Thymus (tissue), 11 donors: Measurements from ENCODE around the gene PCDHGA4. TPM values are rescaled to one million over a fixed set of nuclear protein-coding genes. Genes with fewer than 3 reads are reported as not detected.
"Not testable (repeated sequence)": the region's sequence is repeated elsewhere in the genome, so short reads cannot be mapped to it uniquely, and the experiment has no call there.

ENCODE experiments used
- DNase-seq, 9 donors: peaks; one replicate each; pipeline ENCODE4 v3.0.0-alpha.2; 2013; ENCODE audit warnings: low spot score in 9 of 9, low read depth in 6 of 9, missing footprints in 1 of 9
- H3K27ac ChIP-seq, 2 donors: one replicate each; pipeline ENCODE4 v1.5.1; 2013; ENCODE audit warnings: control low read depth in 1 of 2, low read depth in 1 of 2, low read length in 1 of 2, mild to moderate bottlenecking in 1 of 2, moderate library complexity in 1 of 2
- H3K27me3 ChIP-seq, 2 donors: one replicate each; pipeline ENCODE4 v1.5.1; 2013; ENCODE audit warnings: low read length in 1 of 2; ENCODE audit not compliant: control insufficient read depth in 2 of 2, insufficient read depth in 1 of 2
- H3K36me3 ChIP-seq, 2 donors: one replicate each; pipeline ENCODE4 v1.5.1; 2013; ENCODE audit warnings: low read length in 1 of 2, mild to moderate bottlenecking in 1 of 2, moderate library complexity in 1 of 2; ENCODE audit not compliant: control insufficient read depth in 2 of 2, insufficient read depth in 2 of 2
- H3K4me1 ChIP-seq, 2 donors: one replicate each; pipeline ENCODE4 v1.5.1; 2013; ENCODE audit warnings: low read length in 2 of 2; ENCODE audit not compliant: control insufficient read depth in 2 of 2, insufficient read depth in 2 of 2
- H3K4me3 ChIP-seq, 2 donors: one replicate each; pipeline ENCODE4 v1.5.1; 2013; ENCODE audit warnings: low read length in 2 of 2, control low read depth in 1 of 2, mild to moderate bottlenecking in 1 of 2
- H3K9me3 ChIP-seq, 2 donors: one replicate each; pipeline ENCODE4 v1.5.1; 2013; ENCODE audit warnings: low read length in 1 of 2, mild to moderate bottlenecking in 1 of 2; ENCODE audit not compliant: control insufficient read depth in 2 of 2, insufficient read depth in 1 of 2
- WGBS: extraction: QIAGEN DNeasy Blood & Tissue Kit; methylation state at CpG from one replicate; pipeline ENCODE4 v1.1.7; 2013; 5-methylcytosine and 5-hydroxymethylcytosine counted together
- polyA plus RNA-seq: library from polyadenylated mRNA; stranded (reverse); fragments of 200-250 nt; gene quantifications from one replicate; pipeline ENCODE4 v1.2.3, GENCODE V29; 2013
- total RNA-seq: library from RNA; stranded (reverse); fragments of 120-200 nt; gene quantifications from one replicate; pipeline ENCODE4 v1.2.4, GENCODE V29; 2013
- donor health status: healthy.

PCDHGA4 gene
- total and polyA plus RNA-seq, 2 donors = 0.11 to 0.19 TPM

GRCh38 chr5:141343953-141344463, 10.8 kb upstream of the PCDHGA4 start:
- no peak for DNase-seq
- WGBS = 37% methylated on average over 31 of the region's 31 CpGs

GRCh38 chr5:141345327-141345726, 9.5 kb upstream of the PCDHGA4 start:
- Histone ChIP-seq H3K9me3 (peaks cover 9 to 25% of the 10 kb centered on the region in 2 donors), H3K4me1 (no peaks in the 10 kb centered on the region), H3K27me3 (peaks cover 0 to 20% of the 10 kb centered on the region in 2 donors), H3K27ac (no peak overlapping the region), H3K4me3 (no peak overlapping the region), H3K36me3 (no peaks in the 10 kb centered on the region)
- 47% methylated on average over 20 of the region's 20 CpGs for WGBS
- no peak for DNase-seq

More at GRCh38 chr5:141343953-141344463, 10.8 kb upstream of the PCDHGA4 start:
- no peak overlapping the region for H3K4me3 ChIP-seq
- peaks cover 13 to 31% of the 10 kb centered on the region in 2 donors for H3K9me3 ChIP-seq
- H3K36me3 ChIP-seq = no peaks in the 10 kb centered on the region
- H3K27ac ChIP-seq = no peak overlapping the region
- H3K4me1 ChIP-seq = no peaks in the 10 kb centered on the region
- peaks cover 0 to 28% of the 10 kb centered on the region in 2 donors for H3K27me3 ChIP-seq

GRCh38 chr5:141346017-141346416, 8.8 kb upstream of the PCDHGA4 start:
- H3K4me3 ChIP-seq, H3K4me1 ChIP-seq, H3K36me3 ChIP-seq, H3K27ac ChIP-seq, DNase-seq: not testable (repeated sequence)
- Histone ChIP-seq H3K9me3 (peaks cover 11 to 30% of the 10 kb centered on the region in 2 donors), H3K27me3 (peaks cover 0 to 24% of the 10 kb centered on the region in 2 donors)
- 54% methylated on average over 24 of the region's 35 CpGs for WGBS

- peaks cover 4 to 26% of the 10 kb centered on the region in 2 donors for H3K9me3 ChIP-seq
These were observed 4.8 kb upstream of the PCDHGA4 start, which contains the start of gene PCDHGB1 for GRCh38 chr5:141349917-141350619. Gene PCDHGB1 (plus strand): TSS chr5:141350099. CDS start chr5:141350261, 162 bp downstream.

GRCh38 chr5:141351591-141351990, 3.2 kb upstream of the PCDHGA4 start:
- Histone ChIP-seq H3K27me3 (peaks cover 0 to 38% of the 10 kb centered on the region in 2 donors), H3K36me3 (no peaks in the 10 kb centered on the region), H3K9me3 (peaks cover 6 to 32% of the 10 kb centered on the region in 2 donors), H3K4me3 (no peak overlapping the region), H3K4me1 (no peaks in the 10 kb centered on the region), H3K27ac (no peak overlapping the region)
- 49% methylated on average over 32 of the region's 36 CpGs for WGBS
- no peak for DNase-seq

More at GRCh38 chr5:141349917-141350619, 4.8 kb upstream of the PCDHGA4 start, which contains the start of gene PCDHGB1:
- Histone ChIP-seq H3K4me3 (no peak within 1 kb of the TSS), H3K27ac (no peak within 1 kb of the TSS), H3K4me1 (no peaks in the 10 kb centered on the region), H3K36me3 (no peaks in the 10 kb centered on the region), H3K27me3 (peaks cover 0 to 32% of the 10 kb centered on the region in 2 donors)
- WGBS = 34% methylated on average over 29 of the region's 29 CpGs
- peak in 2 of 9 donors; percentile 18 to 43 for DNase-seq

- DNase-seq = no peak
- H3K36me3 ChIP-seq = no peaks in the 10 kb centered on the region
- peaks cover 0 to 3% of the 10 kb centered on the region in 2 donors for H3K4me1 ChIP-seq
- 59% methylated on average over 24 of the region's 24 CpGs for WGBS
- no peak overlapping the region for H3K4me3 ChIP-seq
- peaks cover 11 to 37% of the 10 kb centered on the region in 2 donors for H3K9me3 ChIP-seq
- H3K27ac ChIP-seq = no peak overlapping the region
- peaks cover 3 to 48% of the 10 kb centered on the region in 2 donors for H3K27me3 ChIP-seq
These were observed 820 bp downstream of the PCDHGA4 start for GRCh38 chr5:141355641-141356040.

GRCh38 chr5:141356133-141356532, 1.3 kb downstream of the PCDHGA4 start:
- Histone ChIP-seq H3K36me3 (no peaks in the 10 kb centered on the region), H3K4me1 (peaks cover 0 to 3% of the 10 kb centered on the region in 2 donors), H3K27me3 (peaks cover 3 to 48% of the 10 kb centered on the region in 2 donors), H3K9me3 (peaks cover 11 to 34% of the 10 kb centered on the region in 2 donors), H3K27ac (no peak overlapping the region), H3K4me3 (no peak overlapping the region)
- no peak for DNase-seq
- 70% methylated on average over 5 of the region's 5 CpGs for WGBS

GRCh38 chr5:141356950-141357349, 2.1 kb downstream of the PCDHGA4 start:
- Histone ChIP-seq H3K9me3 (peaks cover 16 to 41% of the 10 kb centered on the region in 2 donors), H3K27me3 (peaks cover 3 to 49% of the 10 kb centered on the region in 2 donors), H3K4me3 (no peak overlapping the region), H3K4me1 (peaks cover 0 to 3% of the 10 kb centered on the region in 2 donors), H3K36me3 (no peaks in the 10 kb centered on the region), H3K27ac (no peak overlapping the region)
- 58% methylated on average over 19 of the region's 19 CpGs for WGBS
- DNase-seq = no peak

GRCh38 chr5:141359790-141360426, 5.1 kb downstream of the PCDHGA4 start, which contains the start of gene PCDHGB2:
Gene PCDHGB2 (plus strand): TSS chr5:141359994. CDS start chr5:141360136, 142 bp downstream.
- Histone ChIP-seq H3K36me3 (no peaks in the 10 kb centered on the region), H3K4me1 (peaks cover 0 to 3% of the 10 kb centered on the region in 2 donors), H3K27me3 (peaks cover 13 to 62% of the 10 kb centered on the region in 2 donors), H3K9me3 (peaks cover 27 to 44% of the 10 kb centered on the region in 2 donors), H3K27ac (no peak within 1 kb of the TSS), H3K4me3 (peak within 1 kb of the TSS; percentile 28 to 38)
- 24% methylated on average over 24 of the region's 24 CpGs for WGBS
- peak in 4 of 9 donors; percentile 8 to 52 (median 20) for DNase-seq
